ENCODE data around the gene ARNT2. TPM values are rescaled to one million over a fixed set of nuclear protein-coding genes. Genes with fewer than 3 reads are reported as not detected.

The ARNT2 gene
- polyA plus RNA-seq, 1 experiment = 44.6 TPM

DNA sequence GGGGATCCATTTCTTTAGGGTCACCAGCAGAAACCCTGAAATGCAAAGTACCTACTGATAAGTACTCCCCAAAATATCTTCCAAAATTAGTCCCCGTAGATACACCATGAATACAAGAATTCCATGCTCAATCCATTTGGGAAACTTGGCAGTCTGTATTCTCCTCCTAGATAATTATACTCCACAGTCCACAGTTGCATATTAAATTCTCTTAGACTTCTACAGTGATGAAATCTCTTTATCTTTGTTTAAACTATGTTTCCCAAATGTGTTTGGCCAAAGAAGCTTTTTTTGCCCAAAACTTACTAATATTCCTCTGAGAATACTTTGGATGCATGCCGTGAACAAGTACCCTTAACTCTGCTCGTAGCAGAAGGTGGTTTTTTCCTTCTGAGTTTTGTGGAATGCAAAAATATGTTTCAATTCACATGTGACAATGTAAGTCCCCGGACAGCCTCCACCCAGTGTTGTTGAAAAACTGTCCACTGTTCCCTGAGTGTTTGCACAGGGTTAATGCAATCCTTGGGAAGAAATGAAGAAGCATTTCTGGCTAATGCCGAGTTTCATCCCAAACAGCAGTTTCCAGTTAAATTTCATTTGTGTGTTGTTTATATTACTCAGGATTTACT lies 126.7 kb downstream of the ARNT2 start:
- DNase-seq (ENCODE audit: low read depth) = peak; percentile 67
- Histone ChIP-seq H3K27me3 (ENCODE audit: control insufficient read depth, insufficient read depth, low read length) (no peaks in the 10 kb centered on the region), H3K4me3 (ENCODE audit: low read depth, low read length) (no peak overlapping the region), H3K36me3 (ENCODE audit: control insufficient read depth, insufficient read depth, low read length) (peaks cover 5% of the 10 kb centered on the region)
- CTCF ChIA-PET = interaction anchor here (0.7 to 2.6 kb wide), 5 partner anchors 37 to 248 kb away, joined by 3 to 13 read pairs (median 8); partner anchors contain the start of gene CEMIP
- POLR2A ChIA-PET = interaction anchor here (0.9 to 1.4 kb wide), 4 partner anchors 17 to 74 kb away, joined by 4 to 10 read pairs (median 5); no protein-coding TSS in a partner anchor
- TF ChIP-seq, protein P1, sequence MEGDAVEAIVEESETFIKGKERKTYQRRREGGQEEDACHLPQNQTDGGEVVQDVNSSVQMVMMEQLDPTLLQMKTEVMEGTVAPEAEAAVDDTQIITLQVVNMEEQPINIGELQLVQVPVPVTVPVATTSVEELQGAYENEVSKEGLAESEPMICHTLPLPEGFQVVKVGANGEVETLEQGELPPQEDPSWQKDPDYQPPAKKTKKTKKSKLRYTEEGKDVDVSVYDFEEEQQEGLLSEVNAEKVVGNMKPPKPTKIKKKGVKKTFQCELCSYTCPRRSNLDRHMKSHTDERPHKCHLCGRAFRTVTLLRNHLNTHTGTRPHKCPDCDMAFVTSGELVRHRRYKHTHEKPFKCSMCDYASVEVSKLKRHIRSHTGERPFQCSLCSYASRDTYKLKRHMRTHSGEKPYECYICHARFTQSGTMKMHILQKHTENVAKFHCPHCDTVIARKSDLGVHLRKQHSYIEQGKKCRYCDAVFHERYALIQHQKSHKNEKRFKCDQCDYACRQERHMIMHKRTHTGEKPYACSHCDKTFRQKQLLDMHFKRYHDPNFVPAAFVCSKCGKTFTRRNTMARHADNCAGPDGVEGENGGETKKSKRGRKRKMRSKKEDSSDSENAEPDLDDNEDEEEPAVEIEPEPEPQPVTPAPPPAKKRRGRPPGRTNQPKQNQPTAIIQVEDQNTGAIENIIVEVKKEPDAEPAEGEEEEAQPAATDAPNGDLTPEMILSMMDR (IDR thresholded peaks at IDR 0.05; ENCODE audit: insufficient read depth, low read depth, low read length) = no peak

DNA sequence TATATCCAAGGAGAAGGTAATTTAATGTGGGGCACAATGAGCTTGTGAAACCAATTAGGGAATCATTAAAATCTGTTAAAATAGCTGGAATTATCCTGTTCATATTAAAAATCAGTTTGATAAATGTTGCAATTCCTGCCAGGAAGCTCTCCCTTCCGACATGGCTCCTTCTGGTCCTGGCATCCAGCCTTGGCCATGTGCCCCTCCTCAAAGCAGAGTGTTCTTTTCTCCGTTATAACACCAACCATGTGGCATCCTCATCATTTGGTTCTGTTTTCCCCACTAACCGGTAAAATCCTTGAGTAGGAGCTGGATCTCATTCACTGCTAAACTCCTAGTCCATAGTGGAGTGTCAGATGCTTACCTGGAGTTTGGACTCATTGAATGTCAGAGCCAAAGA lies 127.2 kb downstream of the ARNT2 start:
- ChIA-PET POLR2A (interaction anchor here (0.9 to 1.4 kb wide), 5 partner anchors 18 to 74 kb away, joined by 3 to 10 read pairs (median 5); no protein-coding TSS in a partner anchor), CTCF (interaction anchor here (2.1 to 2.6 kb wide), 3 partner anchors 36 to 246 kb away, joined by 8 to 13 read pairs (median 9); no protein-coding TSS in a partner anchor)
- DNase-seq (ENCODE audit: low read depth) = no peak
- Histone ChIP-seq H3K27me3 (ENCODE audit: control insufficient read depth, insufficient read depth, low read length) (no peaks in the 10 kb centered on the region), H3K36me3 (ENCODE audit: control insufficient read depth, insufficient read depth, low read length) (peaks cover 5% of the 10 kb centered on the region), H3K4me3 (ENCODE audit: low read depth, low read length) (no peak overlapping the region)
- TF ChIP-seq, protein P1 (IDR thresholded peaks at IDR 0.05; ENCODE audit: insufficient read depth, low read depth, low read length) = no peak

DNA sequence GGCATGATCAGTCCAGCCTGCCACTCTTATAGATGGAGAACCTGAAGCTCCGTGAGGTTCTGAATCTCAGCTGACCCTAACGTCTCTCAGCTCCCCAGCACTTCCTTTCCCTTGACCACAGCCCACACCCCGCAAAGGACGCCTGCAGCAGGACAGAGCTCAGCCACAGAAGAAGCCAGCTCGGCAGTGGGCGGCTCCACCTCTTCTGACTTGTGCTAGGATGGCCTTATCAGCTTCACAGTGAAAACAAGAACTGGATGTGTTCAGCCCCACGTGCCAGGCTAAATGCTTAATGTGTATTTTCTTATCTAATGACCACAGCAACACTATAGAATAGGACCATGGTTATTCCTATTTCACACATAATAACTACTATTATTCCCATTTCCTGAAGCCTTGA lies 127.6 kb downstream of the ARNT2 start:
- POLR2A ChIA-PET = interaction anchor here (0.7 to 1.4 kb wide), 6 partner anchors 17 to 75 kb away, joined by 3 to 10 read pairs (median 4); no protein-coding TSS in a partner anchor
- Histone ChIP-seq H3K27me3 (ENCODE audit: control insufficient read depth, insufficient read depth, low read length) (no peaks in the 10 kb centered on the region), H3K4me3 (ENCODE audit: low read depth, low read length) (no peak overlapping the region), H3K36me3 (ENCODE audit: control insufficient read depth, insufficient read depth, low read length) (peaks cover 7% of the 10 kb centered on the region)
- no peak for DNase-seq (ENCODE audit: low read depth)
- CTCF ChIA-PET = interaction anchor here (2.1 to 2.6 kb wide), 3 partner anchors 36 to 246 kb away, joined by 8 to 13 read pairs (median 9); no protein-coding TSS in a partner anchor
- TF ChIP-seq, protein P1 (IDR thresholded peaks at IDR 0.05; ENCODE audit: insufficient read depth, low read depth, low read length) = no peak

DNA sequence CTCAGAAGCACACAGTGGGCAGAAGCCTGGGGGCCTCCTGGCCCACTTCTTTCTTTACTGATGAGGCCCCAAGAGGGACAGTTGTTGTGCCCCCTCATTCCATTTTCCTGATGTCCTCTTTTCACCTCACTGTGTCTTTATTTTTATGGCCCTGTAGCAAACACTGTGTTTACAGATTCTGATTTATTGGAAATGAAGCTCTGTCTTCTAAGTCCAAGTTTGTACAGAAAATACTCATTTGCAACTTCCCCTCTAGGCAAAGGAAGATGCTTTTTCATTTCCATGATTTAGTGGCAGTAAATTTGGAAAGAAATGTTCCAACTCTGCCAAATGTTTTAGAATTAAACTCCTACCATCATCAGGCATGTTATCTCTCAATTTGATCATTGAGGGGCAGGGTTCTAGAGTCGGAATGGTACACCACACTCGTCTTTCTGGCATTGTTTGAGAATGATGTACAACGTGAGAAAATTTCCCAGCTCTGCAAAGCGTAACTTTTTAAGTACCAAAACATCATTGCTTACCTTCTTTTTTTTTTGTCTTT lies 129.7 kb downstream of the ARNT2 start:
- Histone ChIP-seq H3K27me3 (ENCODE audit: control insufficient read depth, insufficient read depth, low read length) (no peaks in the 10 kb centered on the region), H3K4me3 (ENCODE audit: low read depth, low read length) (no peak overlapping the region), H3K36me3 (ENCODE audit: control insufficient read depth, insufficient read depth, low read length) (peaks cover 9% of the 10 kb centered on the region)
- peak; percentile 83 for DNase-seq (ENCODE audit: low read depth)
- ChIA-PET POLR2A (interaction anchor here (0.6 to 1.3 kb wide), 5 partner anchors 15 to 247 kb away, joined by 3 to 8 read pairs (median 3); partner anchors contain the start of gene CEMIP), CTCF (interaction anchor here (0.7 to 2.0 kb wide), 4 partner anchors 34 to 243 kb away, joined by 3 to 8 read pairs (median 6); no protein-coding TSS in a partner anchor)
- TF ChIP-seq, protein P1 (IDR thresholded peaks at IDR 0.05; ENCODE audit: insufficient read depth, low read depth, low read length) = no peak

GRCh38 chr15:80536231-80536630 lies 132.0 kb downstream of the ARNT2 start:
- TF ChIP-seq, protein P1 (IDR thresholded peaks at IDR 0.05; ENCODE audit: insufficient read depth, low read depth, low read length) = no peak
- POLR2A ChIA-PET = interaction anchor here (1.3 kb wide), 1 partner anchor 10 kb away, joined by 3 read pairs; no protein-coding TSS in a partner anchor
- Histone ChIP-seq H3K27me3 (ENCODE audit: control insufficient read depth, insufficient read depth, low read length) (no peaks in the 10 kb centered on the region), H3K4me3 (ENCODE audit: low read depth, low read length) (no peak overlapping the region), H3K36me3 (ENCODE audit: control insufficient read depth, insufficient read depth, low read length) (peaks cover 9% of the 10 kb centered on the region; the same call in 1 of the 2 replicates)
- CTCF ChIA-PET = interaction anchor here (0.9 to 1.1 kb wide), 3 partner anchors 13 to 243 kb away, joined by 4 to 5 read pairs (median 5); partner anchors contain the start of gene CEMIP
- DNase-seq (ENCODE audit: low read depth) = no peak

Data from BJ (cell line).